Measurements from ENCODE around the gene RNF13.

DNA sequence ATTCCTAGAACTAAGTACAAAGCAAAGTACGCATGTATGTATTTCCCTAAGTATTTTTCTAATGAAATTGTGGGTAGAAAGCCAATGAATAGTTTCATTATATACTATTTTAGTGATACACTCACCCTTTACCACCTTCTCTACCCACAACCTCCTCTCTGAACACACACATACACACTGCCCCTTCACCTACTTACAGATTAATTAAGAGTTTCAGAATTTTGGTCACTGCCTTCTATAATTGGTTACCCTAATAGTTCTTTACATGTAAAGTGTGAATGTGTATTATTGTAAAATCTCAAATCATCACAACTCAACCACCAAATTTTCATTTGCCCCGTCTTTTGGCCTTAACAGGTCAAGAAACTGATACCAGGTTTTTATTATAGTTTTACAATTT lies 150.5 kb downstream of the RNF13 start:
- TF ChIP-seq, protein P1, sequence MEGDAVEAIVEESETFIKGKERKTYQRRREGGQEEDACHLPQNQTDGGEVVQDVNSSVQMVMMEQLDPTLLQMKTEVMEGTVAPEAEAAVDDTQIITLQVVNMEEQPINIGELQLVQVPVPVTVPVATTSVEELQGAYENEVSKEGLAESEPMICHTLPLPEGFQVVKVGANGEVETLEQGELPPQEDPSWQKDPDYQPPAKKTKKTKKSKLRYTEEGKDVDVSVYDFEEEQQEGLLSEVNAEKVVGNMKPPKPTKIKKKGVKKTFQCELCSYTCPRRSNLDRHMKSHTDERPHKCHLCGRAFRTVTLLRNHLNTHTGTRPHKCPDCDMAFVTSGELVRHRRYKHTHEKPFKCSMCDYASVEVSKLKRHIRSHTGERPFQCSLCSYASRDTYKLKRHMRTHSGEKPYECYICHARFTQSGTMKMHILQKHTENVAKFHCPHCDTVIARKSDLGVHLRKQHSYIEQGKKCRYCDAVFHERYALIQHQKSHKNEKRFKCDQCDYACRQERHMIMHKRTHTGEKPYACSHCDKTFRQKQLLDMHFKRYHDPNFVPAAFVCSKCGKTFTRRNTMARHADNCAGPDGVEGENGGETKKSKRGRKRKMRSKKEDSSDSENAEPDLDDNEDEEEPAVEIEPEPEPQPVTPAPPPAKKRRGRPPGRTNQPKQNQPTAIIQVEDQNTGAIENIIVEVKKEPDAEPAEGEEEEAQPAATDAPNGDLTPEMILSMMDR (conservative IDR thresholded peaks at IDR 0.05 in 1 of 2, IDR thresholded peaks at IDR 0.05 in 1 of 2; ENCODE audit: low read depth in 1 of 2, low read length in 2 of 2): no peak
- no peak for TF ChIP-seq EZH2 (IDR thresholded peaks at IDR 0.05; ENCODE audit: low read length, missing control alignments)

All from fibroblast of lung (primary cell).